K562 (cell line): ENCODE results near the gene ITPA. TPM values are rescaled to one million over a fixed set of nuclear protein-coding genes. Genes with fewer than 3 reads are reported as not detected.

Experiments
- BMI1 ChIP-seq: fragments of 150-350 bp; IDR thresholded peaks from 2 replicates; pipeline ENCODE4 v1.6.1; 2014; ENCODE audit warnings: low read length
- CREB1 ChIP-seq, 2 experiments: sonication (generic) in 1 of 2; formaldehyde crosslinking in 1 of 2; IDR thresholded peaks; 2 replicates each; pipeline versions ENCODE4 v1.6.1 to v1.8.0; 2012 to 2022; ENCODE audit warnings: inconsistent platforms in 1 of 2, mild to moderate bottlenecking in 1 of 2, missing genetic modification reagents in 1 of 2, moderate library complexity in 1 of 2
- CTBP1 ChIP-seq: fragments of 450-650 bp; IDR thresholded peaks from 2 replicates; pipeline ENCODE4 v1.6.1; 2016; ENCODE audit warnings: borderline replicate concordance
- ETV6 ChIP-seq, 3 experiments: fragments of 150-350 bp in 1 of 3; sonication (generic) in 1 of 3; formaldehyde crosslinking in 1 of 3; IDR thresholded peaks; 2 replicates each; pipeline versions ENCODE4 v1.6.1 to v1.8.0; 2014 to 2022; ENCODE audit warnings: borderline replicate concordance in 2 of 3, low read depth in 2 of 3, antibody characterized with exemption in 1 of 3, low read length in 1 of 3, mild to moderate bottlenecking in 1 of 3, missing genetic modification reagents in 1 of 3
- KDM1A ChIP-seq, 2 experiments: fragments of 450-650 bp; IDR thresholded peaks; 2 replicates each; pipeline ENCODE4 v1.6.1; 2016; ENCODE audit warnings: mild to moderate bottlenecking in 2 of 2
- NCOA4 ChIP-seq: fragments of 450-650 bp; IDR thresholded peaks from 2 replicates; pipeline ENCODE4 v1.6.1; 2018; ENCODE audit warnings: mild to moderate bottlenecking; ENCODE audit not compliant: partially characterized antibody
- OTX1 ChIP-seq: fragments of 450-650 bp; formaldehyde crosslinking; IDR thresholded peaks from 2 replicates; pipeline ENCODE4 v1.4.0; 2022; ENCODE audit warnings: mild to moderate bottlenecking
- PHF20 ChIP-seq: fragments of 450-650 bp; IDR thresholded peaks from 2 replicates; pipeline ENCODE4 v1.6.1; 2018; ENCODE audit not compliant: partially characterized antibody
- POLR3G ChIP-seq: IDR thresholded peaks from 2 replicates; pipeline ENCODE4 v1.6.1; 2011; ENCODE audit not compliant: insufficient read length, insufficient replicate concordance; ENCODE audit errors: extremely low read depth
- TAF9B ChIP-seq: fragments of 450-650 bp; IDR thresholded peaks from 2 replicates; pipeline ENCODE4 v1.6.1; 2018; ENCODE audit warnings: mild to moderate bottlenecking; ENCODE audit not compliant: partially characterized antibody
- XRCC4 ChIP-seq: IDR thresholded peaks from one replicate; pipeline ENCODE4 v1.6.1; 2011; ENCODE audit not compliant: insufficient read depth, insufficient read length; ENCODE audit errors: extremely low read depth
- ZNF133 ChIP-seq: fragments of 250-450 bp; sonication (Bioruptor Pico); IDR thresholded peaks from 2 replicates; pipeline ENCODE4 v1.4.0; 2020; ENCODE audit warnings: mild to moderate bottlenecking
- ZNF24 ChIP-seq: fragments of 450-650 bp; IDR thresholded peaks from 2 replicates; pipeline ENCODE4 v1.6.1; 2016
- ZNF584 ChIP-seq: fragments of 200-800 bp; sonication (Bioruptor generic); IDR thresholded peaks from 2 replicates; pipeline ENCODE4 v1.6.1; 2016; ENCODE audit warnings: low read depth, mild to moderate bottlenecking, missing genetic modification characterization, missing compliant biosample characterization
- ZNF644 ChIP-seq: fragments of 200-800 bp; sonication (Bioruptor generic); IDR thresholded peaks from 2 replicates; pipeline ENCODE4 v1.6.1; 2016; ENCODE audit warnings: low read depth, missing genetic modification characterization, missing compliant biosample characterization
- ZSCAN29 ChIP-seq: fragments of 450-650 bp; IDR thresholded peaks from 2 replicates; pipeline ENCODE4 v1.6.1; 2017
- polyA plus RNA-seq, 8 experiments: library from polyadenylated mRNA; depleted of rRNA in 4 of 8; stranded (reverse) in 5 of 8; unstranded in 3 of 8; fragments of >200 nt; fragmentation: Nextera tagmentation in 2 of 8; fragmentation: Illumina TruSeq in 1 of 8; extraction: Ambion mirVana in 2 of 8; extraction: Trizol in 1 of 8; gene quantifications; 2 replicates each; pipeline versions ENCODE4 v1.2.1 to v1.2.3, GENCODE V29; 2011 to 2014; ENCODE audit warnings: inconsistent platforms in 1 of 8, missing spikeins in 1 of 8
- total RNA-seq, 7 experiments: library from RNA; depleted of rRNA in 6 of 7; stranded (reverse); fragments of >200 nt in 6 of 7; fragmentation: Illumina TruSeq in 2 of 7; extraction: Trizol in 2 of 7; gene quantifications; 2 replicates each; pipeline versions ENCODE4 v1.2.1 to v1.2.3, GENCODE V29; 2011 to 2021; ENCODE audit warnings: low replicate concordance in 1 of 7
- TF ChIP-seq, protein P1 (sequence below), 3 experiments: fragments of 200-800 bp in 1 of 3; fragments of 250-450 bp in 1 of 3; fragments of 450-650 bp in 1 of 3; sonication (Bioruptor Pico) in 1 of 3; sonication (Bioruptor generic) in 1 of 3; formaldehyde crosslinking in 1 of 3; IDR thresholded peaks; 2 replicates each; pipeline versions ENCODE4 v1.6.1 to v1.8.0; 2016 to 2022; ENCODE audit warnings: mild to moderate bottlenecking in 2 of 3, missing genetic modification characterization in 2 of 3, missing compliant biosample characterization in 1 of 3, moderate library complexity in 1 of 3
- TF ChIP-seq, protein P2 (sequence below): fragments of 450-650 bp; formaldehyde crosslinking; IDR thresholded peaks from 2 replicates; pipeline ENCODE4 v1.4.0; 2022; ENCODE audit warnings: missing genetic modification characterization
- TF ChIP-seq, protein P3 (sequence below): fragments of 250-450 bp; sonication (Bioruptor Pico); IDR thresholded peaks from 2 replicates; pipeline ENCODE4 v1.8.0; 2021; ENCODE audit warnings: moderate library complexity, mild to moderate bottlenecking, inconsistent platforms
- TF ChIP-seq, protein P4 (sequence below): fragments of 250-450 bp; sonication (Bioruptor Pico); IDR thresholded peaks from 2 replicates; pipeline ENCODE4 v1.8.0; 2021; ENCODE audit warnings: mild to moderate bottlenecking, moderate library complexity

The ITPA gene
- total and polyA plus RNA-seq, 9 of the 15 experiments (the other 6 are each of a cell fraction or from before 2014, with no cell fraction given) = 5.0 to 79.7 (median 36.7) TPM

DNA sequence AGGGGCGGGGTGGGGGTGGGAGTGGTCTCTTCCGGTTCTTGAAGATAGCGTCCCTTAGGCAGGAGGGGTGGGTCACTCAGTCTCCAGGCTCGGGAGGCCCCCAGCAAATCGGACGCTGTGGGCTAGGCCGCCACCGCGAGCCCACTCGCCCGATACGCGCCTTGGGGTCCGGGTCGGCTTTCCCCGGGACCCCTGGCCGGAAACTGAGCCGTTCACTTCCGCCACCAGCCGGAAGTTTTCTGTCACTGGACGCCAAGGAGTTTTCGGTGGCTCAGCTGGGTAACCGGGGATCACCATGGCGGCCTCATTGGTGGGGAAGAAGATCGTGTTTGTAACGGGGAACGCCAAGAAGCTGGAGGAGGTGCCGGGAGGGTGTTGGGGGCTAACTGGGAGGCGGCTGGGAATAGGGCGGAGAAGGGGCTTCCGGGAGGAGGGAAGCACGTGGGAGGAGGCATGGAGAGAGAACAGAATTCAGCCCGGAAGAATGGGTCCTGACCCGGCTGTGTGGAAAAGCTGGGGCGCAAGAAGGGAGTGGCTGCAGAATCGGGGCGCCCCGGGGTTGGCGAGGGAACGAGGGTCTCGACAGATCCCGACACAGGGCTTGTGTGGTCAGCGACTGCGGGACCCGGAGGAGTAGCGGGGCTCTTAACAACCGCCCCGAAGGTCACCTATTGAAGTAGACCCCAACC lies at the start of gene ITPA (continued):
- TF ChIP-seq, protein P1, sequence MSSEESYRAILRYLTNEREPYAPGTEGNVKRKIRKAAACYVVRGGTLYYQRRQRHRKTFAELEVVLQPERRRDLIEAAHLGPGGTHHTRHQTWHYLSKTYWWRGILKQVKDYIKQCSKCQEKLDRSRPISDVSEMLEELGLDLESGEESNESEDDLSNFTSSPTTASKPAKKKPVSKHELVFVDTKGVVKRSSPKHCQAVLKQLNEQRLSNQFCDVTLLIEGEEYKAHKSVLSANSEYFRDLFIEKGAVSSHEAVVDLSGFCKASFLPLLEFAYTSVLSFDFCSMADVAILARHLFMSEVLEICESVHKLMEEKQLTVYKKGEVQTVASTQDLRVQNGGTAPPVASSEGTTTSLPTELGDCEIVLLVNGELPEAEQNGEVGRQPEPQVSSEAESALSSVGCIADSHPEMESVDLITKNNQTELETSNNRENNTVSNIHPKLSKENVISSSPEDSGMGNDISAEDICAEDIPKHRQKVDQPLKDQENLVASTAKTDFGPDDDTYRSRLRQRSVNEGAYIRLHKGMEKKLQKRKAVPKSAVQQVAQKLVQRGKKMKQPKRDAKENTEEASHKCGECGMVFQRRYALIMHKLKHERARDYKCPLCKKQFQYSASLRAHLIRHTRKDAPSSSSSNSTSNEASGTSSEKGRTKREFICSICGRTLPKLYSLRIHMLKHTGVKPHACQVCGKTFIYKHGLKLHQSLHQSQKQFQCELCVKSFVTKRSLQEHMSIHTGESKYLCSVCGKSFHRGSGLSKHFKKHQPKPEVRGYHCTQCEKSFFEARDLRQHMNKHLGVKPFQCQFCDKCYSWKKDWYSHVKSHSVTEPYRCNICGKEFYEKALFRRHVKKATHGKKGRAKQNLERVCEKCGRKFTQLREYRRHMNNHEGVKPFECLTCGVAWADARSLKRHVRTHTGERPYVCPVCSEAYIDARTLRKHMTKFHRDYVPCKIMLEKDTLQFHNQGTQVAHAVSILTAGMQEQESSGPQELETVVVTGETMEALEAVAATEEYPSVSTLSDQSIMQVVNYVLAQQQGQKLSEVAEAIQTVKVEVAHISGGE (CRISPR knock-in tag; IDR thresholded peaks at IDR 0.05) = peak in 2 of 3 experiments; percentile 49 to 88; a peak in 3 of 6 replicates
- no peak for TF ChIP-seq BMI1
- TF ChIP-seq, protein P2, sequence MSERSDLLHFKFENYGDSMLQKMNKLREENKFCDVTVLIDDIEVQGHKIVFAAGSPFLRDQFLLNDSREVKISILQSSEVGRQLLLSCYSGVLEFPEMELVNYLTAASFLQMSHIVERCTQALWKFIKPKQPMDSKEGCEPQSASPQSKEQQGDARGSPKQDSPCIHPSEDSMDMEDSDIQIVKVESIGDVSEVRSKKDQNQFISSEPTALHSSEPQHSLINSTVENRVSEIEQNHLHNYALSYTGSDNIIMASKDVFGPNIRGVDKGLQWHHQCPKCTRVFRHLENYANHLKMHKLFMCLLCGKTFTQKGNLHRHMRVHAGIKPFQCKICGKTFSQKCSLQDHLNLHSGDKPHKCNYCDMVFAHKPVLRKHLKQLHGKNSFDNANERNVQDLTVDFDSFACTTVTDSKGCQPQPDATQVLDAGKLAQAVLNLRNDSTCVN (CRISPR knock-in tag) = no peak
- TF ChIP-seq, protein P3, sequence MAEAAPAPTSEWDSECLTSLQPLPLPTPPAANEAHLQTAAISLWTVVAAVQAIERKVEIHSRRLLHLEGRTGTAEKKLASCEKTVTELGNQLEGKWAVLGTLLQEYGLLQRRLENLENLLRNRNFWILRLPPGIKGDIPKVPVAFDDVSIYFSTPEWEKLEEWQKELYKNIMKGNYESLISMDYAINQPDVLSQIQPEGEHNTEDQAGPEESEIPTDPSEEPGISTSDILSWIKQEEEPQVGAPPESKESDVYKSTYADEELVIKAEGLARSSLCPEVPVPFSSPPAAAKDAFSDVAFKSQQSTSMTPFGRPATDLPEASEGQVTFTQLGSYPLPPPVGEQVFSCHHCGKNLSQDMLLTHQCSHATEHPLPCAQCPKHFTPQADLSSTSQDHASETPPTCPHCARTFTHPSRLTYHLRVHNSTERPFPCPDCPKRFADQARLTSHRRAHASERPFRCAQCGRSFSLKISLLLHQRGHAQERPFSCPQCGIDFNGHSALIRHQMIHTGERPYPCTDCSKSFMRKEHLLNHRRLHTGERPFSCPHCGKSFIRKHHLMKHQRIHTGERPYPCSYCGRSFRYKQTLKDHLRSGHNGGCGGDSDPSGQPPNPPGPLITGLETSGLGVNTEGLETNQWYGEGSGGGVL (CRISPR knock-in tag) = no peak
- no peak for TF ChIP-seq CTBP1
- no peak for TF ChIP-seq NCOA4
- TF ChIP-seq, protein P4, sequence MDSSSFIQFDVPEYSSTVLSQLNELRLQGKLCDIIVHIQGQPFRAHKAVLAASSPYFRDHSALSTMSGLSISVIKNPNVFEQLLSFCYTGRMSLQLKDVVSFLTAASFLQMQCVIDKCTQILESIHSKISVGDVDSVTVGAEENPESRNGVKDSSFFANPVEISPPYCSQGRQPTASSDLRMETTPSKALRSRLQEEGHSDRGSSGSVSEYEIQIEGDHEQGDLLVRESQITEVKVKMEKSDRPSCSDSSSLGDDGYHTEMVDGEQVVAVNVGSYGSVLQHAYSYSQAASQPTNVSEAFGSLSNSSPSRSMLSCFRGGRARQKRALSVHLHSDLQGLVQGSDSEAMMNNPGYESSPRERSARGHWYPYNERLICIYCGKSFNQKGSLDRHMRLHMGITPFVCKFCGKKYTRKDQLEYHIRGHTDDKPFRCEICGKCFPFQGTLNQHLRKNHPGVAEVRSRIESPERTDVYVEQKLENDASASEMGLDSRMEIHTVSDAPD (CRISPR knock-in tag) = no peak
- no peak for TF ChIP-seq POLR3G
- TF ChIP-seq PHF20 = peak; percentile 89
- TF ChIP-seq ZNF24 = no peak
- no peak for TF ChIP-seq OTX1
- no peak for TF ChIP-seq KDM1A (IDR thresholded peaks at IDR 0.05)
- peak in 1 of 2 experiments; percentile 65; a peak in 1 of 4 replicates for TF ChIP-seq ETV6 (IDR thresholded peaks at IDR 0.05; ENCODE audit: borderline replicate concordance in 1 of 2, low read depth in 2 of 2, low read length in 1 of 2)
- TF ChIP-seq ETV6 (CRISPR knock-in tag; IDR thresholded peaks at IDR 0.05; ENCODE audit: borderline replicate concordance) = no peak
- no peak for TF ChIP-seq ZNF644 (tag)
- TF ChIP-seq XRCC4 = no peak
- no peak for TF ChIP-seq CREB1 (IDR thresholded peaks at IDR 0.05)
- TF ChIP-seq CREB1 (CRISPR knock-in tag; IDR thresholded peaks at IDR 0.05) = no peak
- TF ChIP-seq TAF9B = peak; percentile 73
- no peak for TF ChIP-seq ZNF584 (CRISPR knock-in tag)
- no peak for TF ChIP-seq ZSCAN29
- no peak for TF ChIP-seq ZNF133 (CRISPR knock-in tag)
